NCI-H146 treated with DMSO at 0.1 percent for 48 hours (cell line): ENCODE results near the gene MAPK7.
A peak's percentile ranks its signal among the peaks of the same experiment; 100 is the strongest.

Experiments
- DNase-seq: peaks from one replicate; lab custom pipeline; 2025; ENCODE audit not compliant: unreplicated experiment; lab: John Stamatoyannopoulos, UW

MAPK7 gene

DNA sequence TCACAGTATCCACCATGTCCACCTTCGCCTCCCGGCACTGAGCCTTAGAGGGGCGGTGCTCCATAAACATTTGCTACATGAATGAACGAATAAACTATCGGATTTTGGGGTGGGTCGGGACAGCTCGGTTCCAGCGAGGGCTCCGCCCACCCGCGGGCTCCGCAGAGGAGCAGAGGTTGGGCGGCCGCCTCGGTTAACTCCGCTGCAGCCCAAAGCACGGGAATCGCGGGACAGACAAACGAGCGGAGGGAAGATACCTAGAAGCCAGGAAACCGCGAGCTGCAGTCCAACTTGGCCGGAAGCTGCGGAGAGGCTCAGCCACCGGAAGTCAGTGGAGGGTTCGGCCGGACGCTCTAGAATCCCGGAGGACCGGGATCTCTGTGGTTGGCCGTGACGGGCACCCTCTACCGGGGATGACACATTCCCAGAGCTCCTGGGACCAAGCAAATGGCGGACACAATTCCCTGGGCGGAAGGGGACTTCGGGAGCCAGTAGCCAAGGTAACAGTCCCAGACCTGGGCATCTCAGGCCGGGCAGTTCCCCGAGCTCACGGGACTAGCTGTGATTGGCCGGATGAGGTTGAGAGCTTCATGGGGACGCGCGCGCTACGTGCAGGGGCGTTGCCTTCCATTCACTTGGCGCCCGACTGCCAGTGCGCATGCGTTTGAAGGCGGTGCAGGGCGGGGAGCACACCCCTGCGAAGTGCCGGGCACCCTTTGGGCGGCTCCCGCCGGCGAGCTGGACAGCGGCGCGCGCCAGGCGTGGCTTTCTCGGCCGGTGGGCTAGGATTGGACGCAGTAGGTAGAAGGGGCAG is 489 bp upstream of the MAPK7 start:
- peak; percentile 99 for DNase-seq

DNA sequence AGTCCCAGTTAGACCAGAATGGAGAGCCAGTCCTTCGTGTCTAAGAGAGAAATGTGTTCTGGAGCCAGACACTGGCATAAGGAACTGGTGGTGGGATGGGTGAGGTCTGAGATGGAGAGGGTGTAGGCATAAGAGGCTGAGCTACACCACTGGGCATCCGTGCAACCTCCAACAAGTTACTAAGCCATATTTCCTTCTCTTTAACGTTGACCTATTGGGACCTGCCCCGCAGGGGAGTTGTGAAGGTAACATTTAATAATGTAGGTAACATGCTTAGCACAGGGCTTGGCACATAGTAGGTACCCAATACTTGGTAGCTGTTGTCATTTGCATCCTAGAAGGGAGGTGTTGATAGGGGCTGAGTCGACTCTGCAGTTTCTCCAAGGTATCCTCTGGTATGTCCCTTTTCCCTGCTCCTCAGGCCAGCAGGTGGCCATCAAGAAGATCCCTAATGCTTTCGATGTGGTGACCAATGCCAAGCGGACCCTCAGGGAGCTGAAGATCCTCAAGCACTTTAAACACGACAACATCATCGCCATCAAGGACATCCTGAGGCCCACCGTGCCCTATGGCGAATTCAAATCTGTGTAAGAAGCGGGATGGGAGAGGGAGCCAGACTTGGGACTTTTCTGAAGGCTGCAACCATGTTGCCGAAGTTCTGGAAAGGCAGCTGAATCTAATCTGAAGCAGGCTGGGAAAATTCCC is 1.2 kb downstream of the MAPK7 start:
- no peak for DNase-seq

DNA sequence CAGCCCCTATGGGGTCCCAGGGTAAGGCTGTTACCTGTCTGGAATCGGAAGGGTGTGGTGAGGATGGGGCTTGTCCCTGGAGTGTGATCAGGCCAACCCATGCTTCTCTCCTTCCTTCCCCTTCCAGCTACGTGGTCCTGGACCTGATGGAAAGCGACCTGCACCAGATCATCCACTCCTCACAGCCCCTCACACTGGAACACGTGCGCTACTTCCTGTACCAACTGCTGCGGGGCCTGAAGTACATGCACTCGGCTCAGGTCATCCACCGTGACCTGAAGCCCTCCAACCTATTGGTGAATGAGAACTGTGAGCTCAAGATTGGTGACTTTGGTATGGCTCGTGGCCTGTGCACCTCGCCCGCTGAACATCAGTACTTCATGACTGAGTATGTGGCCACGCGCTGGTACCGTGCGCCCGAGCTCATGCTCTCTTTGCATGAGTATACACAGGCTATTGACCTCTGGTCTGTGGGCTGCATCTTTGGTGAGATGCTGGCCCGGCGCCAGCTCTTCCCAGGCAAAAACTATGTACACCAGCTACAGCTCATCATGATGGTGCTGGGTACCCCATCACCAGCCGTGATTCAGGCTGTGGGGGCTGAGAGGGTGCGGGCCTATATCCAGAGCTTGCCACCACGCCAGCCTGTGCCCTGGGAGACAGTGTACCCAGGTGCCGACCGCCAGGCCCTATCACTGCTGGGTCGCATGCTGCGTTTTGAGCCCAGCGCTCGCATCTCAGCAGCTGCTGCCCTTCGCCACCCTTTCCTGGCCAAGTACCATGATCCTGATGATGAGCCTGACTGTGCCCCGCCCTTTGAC is 2.4 kb downstream of the MAPK7 start:
- DNase-seq: no peak

DNA sequence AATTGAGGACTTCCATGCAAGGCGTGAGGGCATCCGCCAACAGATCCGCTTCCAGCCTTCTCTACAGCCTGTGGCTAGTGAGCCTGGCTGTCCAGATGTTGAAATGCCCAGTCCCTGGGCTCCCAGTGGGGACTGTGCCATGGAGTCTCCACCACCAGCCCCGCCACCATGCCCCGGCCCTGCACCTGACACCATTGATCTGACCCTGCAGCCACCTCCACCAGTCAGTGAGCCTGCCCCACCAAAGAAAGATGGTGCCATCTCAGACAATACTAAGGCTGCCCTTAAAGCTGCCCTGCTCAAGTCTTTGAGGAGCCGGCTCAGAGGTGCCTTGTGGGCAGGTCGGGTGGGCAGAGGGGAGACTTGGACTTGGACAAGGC is 3.1 kb downstream of the MAPK7 start:
- DNase-seq: no peak

DNA sequence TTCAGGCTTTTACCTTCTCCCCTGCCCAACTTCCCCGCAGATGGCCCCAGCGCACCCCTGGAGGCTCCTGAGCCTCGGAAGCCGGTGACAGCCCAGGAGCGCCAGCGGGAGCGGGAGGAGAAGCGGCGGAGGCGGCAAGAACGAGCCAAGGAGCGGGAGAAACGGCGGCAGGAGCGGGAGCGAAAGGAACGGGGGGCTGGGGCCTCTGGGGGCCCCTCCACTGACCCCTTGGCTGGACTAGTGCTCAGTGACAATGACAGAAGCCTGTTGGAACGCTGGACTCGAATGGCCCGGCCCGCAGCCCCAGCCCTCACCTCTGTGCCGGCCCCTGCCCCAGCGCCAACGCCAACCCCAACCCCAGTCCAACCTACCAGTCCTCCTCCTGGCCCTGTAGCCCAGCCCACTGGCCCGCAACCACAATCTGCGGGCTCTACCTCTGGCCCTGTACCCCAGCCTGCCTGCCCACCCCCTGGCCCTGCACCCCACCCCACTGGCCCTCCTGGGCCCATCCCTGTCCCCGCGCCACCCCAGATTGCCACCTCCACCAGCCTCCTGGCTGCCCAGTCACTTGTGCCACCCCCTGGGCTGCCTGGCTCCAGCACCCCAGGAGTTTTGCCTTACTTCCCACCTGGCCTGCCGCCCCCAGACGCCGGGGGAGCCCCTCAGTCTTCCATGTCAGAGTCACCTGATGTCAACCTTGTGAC is 3.6 kb downstream of the MAPK7 start:
- no peak for DNase-seq

DNA sequence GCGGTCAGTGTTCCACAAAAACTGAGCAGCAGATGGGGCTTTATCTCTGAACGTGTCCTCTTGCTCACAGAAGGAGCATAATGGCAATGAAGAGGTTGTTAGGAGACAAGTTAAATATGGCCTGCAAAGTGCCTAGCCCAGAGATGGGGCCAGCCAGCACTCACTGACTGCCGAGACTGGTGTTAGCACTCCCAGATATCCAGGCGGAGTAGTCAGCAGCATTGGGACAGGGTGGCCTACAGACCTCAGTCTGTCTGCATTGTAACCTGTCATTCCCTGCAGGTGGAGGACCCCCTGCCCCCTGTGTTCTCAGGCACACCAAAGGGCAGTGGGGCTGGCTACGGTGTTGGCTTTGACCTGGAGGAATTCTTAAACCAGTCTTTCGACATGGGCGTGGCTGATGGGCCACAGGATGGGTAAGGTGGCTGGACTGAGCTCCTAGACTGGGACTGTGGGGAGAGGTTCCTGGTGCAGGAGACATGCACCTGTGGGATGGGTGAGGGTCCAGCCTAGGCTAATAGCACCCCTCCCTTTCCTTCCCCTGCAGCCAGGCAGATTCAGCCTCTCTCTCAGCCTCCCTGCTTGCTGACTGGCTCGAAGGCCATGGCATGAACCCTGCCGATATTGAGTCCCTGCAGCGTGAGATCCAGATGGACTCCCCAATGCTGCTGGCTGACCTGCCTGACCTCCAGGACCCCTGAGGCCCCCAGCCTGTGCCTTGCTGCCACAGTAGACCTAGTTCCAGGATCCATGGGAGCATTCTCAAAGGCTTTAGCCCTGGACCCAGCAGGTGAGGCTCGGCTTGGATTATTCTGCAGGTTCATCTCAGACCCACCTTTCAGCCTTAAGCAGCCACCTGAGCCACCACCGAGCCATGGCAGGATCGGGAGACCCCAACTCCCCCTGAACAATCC is 4.5 kb downstream of the MAPK7 start:
- DNase-seq: no peak

DNA sequence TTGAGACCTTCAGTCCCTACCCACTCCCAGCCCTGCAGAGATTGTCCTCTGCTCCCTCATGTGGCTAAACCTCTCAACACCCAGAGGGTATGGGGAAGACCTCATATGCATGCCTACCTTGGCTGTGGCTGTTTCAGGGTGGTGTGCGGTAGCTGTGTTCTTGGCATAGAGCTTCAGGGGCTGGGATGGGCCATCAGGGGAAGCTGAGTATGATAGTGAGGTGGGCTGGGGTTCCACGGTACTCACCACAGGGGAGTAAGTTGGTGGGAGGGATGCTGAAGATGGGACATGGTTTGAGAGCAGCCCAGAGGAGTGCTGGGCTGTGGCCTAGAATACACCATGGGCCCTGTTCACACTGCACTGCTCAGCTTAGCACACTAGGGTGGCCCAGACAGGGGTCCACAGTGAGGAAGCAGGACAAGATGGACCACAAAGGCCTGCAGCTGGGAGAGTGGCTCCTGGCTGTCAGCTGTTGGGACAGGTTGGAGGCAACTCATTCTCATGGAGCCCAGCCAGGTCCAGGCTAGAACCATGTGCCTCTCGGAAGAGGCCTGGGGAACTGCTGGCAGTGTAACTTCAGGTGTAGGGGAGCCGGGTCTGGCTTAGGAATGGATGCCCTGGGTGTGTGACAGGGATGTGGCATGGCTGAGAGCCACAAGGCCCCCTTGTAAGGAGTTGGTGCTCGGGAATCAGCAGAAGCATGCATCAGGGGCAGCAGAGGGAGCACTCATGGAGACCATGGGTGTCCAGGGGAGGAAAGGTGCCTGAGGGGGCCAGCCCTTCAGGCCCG is 5.6 kb downstream of the MAPK7 start:
- no peak for DNase-seq

DNA sequence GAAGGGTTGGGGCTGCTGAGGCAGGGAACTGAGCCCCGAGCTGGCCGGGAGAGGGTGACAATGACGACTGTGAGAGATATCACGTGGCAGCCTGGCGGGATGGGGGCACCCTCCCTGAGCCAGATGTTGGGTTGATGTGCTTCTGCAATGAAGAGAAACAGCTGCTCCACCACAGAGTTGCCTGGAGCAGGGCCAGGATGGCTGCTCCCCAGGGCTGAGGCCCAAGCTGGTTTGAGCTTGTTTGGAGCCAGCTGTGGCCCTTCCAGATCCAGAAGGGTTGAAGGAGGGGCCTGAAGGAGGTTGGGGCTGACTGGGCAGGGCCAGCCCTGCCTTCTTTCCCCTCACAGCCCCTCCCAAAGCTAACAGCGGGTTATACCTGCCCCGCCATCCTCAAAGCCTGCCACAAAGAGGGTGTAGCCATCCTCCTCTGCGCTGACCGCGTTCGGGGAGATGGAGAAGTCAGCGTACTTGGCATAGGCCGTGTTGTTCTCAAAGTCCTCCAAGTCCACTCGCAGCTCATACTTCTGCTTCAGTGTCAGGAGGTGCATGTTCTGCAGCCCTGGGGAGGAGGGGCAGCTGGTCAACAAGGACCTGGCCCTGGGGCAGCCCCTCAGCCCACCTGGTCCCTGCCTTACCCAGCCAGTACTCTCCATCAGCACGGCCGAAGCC is 6.6 kb downstream of the MAPK7 start:
- no peak for DNase-seq

DNA sequence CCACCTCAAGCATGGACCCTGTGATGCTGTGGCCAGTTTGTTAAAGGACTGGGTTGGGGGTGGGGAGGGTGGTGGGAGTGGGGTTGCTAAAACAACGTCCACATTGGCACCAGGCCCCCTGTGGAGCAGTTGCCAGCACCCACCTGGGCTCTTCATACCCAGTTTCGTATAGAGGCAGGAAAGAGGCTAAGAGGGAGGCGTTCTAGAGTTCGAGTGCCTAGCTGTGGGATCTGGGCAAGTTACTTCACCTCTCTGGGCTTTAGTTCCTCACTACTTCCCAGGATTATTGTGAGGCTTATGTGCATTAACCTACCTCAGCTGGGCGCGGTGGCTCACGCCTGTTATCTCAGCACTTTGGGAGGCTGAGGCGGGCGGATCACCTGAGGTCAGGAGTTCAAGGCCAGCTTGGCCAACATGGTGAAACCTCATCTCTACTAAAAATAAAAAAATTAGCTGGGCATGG is 7.3 kb downstream of the MAPK7 start:
- DNase-seq: no peak

DNA sequence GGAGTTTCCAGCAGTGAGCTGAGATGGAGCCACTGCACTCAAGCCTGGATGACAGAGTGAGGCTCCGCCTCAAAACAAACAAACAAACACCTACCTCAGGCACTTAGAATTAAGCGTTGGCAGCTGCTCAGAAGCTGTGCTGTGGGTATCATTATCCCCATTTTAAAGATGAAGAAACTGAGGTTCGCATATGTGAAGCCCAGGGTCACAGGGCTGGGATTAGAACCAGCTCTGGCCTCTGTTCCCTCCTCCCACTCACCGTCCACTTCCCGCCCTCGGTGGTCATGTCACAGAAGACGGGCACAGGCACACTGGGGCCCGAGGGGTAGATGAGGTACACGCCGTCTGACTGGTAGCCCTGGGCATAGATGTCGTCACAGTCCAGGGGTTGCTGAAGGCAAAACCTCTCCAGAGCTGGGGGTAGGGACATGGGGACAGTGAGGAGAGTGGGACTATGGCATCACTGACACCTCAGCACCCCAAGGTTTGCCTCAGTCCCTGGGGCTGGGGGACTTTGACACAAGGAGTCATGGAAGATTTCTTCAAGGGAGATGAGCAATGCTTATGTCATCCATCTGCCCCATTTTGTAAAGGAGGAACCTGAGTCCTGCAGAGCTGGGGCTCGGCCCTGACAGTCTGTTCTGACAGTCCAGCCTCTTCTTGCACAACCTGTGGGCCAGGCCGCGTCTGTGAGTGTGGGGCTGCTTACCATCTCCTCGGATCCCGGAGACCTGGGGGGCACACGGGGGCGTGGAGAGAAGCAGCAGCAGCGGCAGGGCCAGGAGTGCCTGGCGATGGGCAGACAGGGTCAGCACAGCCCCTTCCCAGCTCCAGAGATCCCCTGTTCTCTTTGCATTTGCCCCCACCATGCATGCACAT is 8.0 kb downstream of the MAPK7 start:
- DNase-seq: no peak

DNA sequence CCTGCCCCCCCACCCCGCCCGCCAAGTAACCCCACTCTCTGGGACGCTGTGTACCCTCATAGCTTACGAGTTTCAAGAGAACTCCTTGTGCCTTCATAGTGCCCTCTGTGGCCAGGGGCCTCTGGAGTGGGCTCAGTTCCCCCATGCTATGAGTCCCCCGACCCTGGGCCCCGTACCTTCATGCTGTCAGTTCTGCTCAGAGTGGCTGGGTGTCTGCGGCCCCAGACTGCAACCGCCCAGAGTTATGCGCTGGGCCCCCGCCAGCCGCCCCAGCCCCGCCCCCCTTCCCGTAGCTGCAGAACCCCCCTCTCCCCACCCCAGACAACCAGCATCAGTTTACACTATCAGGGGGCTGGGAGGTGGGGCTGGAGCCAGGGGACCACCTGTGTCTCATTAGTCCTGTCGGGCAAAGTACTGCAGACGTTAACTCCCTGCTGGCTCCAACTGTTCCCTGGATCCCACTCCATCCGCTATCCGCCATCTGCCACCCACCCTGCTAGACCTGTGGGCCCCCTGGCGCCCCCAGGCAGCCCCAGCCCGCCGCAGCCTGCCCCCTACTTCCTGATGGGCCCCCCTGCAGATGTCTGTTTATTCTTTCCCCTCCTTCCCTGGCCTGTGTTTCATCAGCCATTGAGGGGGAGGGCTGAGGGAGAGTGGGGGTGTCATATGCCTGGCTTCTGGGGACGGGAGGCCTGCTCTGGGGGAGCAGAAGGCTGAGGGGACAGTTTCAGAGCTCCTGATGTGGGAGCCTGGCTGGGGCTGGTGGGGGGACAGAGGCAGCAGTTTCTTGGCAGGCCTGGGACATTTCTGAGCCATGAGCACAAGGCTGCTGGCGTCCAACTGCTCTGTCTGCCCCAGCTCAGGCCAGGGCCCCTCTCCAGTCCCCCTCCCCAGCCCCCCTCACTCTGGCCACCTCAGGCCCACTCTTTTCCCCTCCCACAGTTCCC is 8.9 kb downstream of the MAPK7 start, which contains the start of gene MFAP4:
TSS of gene MFAP4 (minus strand) at position 217 of the 947 bp plus-strand sequence. CDS start at position 182, 35 bp downstream.
- no peak for DNase-seq

DNA sequence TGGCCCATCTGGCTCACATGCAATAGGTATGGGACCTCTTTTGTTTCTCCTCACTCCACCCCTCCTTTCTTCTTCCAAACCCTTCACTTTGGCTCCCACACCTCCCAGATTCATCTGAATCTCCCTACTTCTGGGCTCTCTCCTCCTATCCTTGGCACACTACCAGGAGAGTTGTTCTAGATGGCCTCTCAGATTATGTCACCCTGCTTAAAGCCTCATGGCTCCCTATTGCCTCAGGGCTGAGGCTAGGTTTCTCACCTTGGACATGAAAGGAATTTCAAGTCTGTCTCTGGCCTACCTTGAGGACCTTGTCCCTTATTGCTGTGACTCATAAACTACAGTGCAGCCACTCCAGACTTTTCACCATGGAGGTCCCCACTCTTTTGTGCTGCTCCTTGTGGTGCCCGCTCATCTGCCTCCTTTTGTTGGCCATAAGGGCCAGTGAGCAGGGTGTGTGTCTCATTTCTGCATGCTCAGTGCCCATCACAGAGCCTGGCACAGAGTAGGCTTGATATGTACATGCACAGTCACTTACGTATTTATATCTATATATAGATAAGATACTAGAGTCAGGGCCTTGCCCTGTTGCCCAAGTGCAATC is 9.7 kb downstream of the MAPK7 start:
- no peak for DNase-seq

DNA sequence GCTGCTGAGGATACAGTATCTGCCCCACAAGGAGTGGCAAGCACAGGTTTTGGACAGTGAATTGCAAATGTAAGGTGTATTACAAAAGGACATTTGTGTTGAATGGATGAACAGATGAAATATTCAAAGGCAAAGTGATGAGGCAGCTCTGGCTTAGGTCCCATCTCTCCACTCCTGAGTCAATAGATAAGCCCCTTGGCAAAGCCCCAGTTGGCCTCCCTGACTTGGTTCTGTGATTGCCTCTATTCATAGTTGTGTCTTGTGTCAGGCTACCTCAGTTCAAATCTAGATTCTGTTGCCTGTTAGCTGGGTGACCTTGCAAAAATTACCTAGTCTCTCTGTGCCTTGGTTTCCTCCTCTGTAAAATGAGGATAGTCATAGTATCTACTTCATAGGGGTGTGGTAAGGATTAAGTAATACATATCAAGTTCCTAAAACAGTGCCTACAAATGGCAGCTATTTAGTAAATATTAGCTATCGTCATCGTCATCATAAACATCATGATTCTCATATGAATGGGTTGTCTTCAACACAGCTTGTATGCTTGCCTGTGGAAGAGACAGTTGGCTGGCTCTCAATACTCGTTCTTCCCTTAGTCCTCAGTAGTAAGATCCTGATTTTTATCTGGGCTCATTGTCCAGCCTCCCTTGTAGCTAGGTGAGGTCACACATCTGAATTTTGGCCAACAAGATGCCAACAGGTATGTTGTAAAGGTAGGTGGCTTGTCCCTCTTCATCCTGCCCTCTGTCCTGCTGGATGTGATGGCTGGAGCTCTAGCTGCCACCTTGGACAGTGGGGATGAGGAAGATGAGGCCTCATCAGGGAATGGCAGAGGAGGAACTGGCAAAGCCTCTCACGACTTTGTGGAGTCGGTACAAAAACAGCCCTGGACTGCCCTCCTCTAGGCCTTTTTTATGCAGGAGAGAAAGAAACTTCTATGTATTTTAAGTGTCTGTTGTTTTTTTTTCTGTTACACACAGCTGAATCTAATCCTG is 10.8 kb downstream of the MAPK7 start:
- no peak for DNase-seq

DNA sequence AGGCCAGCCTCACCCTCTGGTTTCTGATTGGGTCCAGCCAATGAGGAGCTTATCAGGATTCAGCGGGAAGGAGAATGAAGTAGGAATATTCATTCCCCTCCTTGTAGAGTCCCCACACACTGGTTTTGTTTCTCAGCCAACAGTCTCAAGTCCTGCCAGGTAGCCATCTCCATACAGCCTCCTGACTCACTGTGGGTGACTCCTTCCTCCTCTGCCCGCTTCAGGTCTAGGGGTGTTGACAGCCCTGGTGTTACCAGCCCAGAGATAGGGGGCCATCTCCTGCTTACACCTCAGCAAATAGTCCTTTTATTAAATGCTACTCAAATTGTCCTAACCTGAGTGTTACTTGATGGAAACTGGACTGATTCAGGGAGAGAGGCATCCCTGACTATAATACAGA is 12.7 kb downstream of the MAPK7 start:
- DNase-seq: no peak

DNA sequence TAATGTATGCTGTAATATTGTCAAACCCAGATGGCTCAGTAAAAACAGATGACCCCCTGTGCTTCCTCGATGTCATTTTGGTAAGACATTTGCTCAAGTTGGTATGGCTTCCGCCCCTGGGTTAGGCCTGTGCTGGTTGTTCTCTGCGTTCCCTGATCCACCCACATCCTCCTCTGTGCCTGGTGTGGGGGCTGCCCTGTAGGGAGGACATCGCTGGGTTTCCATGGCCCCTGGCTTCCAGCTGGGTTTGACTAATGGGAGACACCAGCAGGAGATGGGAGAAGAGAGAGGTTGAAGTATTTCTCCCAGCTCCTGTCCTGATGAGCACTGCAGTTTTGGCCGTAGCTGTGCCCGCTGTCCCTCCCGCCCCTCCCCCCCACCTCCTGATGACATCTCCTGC is 13.1 kb downstream of the MAPK7 start:
- DNase-seq: no peak
